Endodermal cell (in vitro differentiated cells): Measurements from ENCODE around the gene TCF12. TPM values are rescaled to one million over a fixed set of nuclear protein-coding genes. Genes with fewer than 3 reads are reported as not detected.

Experiments
- DNase-seq: peaks from one replicate; pipeline ENCODE4 v3.0.0-alpha.2; 2017
- H3K27ac ChIP-seq: 2 replicates; pipeline ENCODE4 v1.5.1; 2013; ENCODE audit warnings: mild to moderate bottlenecking, low read depth, low read length, moderate library complexity
- H3K27me3 ChIP-seq: 2 replicates; pipeline ENCODE4 v1.6.1; 2013; ENCODE audit warnings: mild to moderate bottlenecking, low read length, moderate library complexity; ENCODE audit not compliant: insufficient read depth, control insufficient read depth, poor library complexity, severe bottlenecking
- H3K36me3 ChIP-seq: 2 replicates; pipeline ENCODE4 v1.7.0; 2013; ENCODE audit warnings: mild to moderate bottlenecking, low read length, moderate library complexity; ENCODE audit not compliant: control insufficient read depth, insufficient read depth
- H3K4me1 ChIP-seq: one replicate; pipeline ENCODE4 v1.7.0; 2013; ENCODE audit warnings: low read length; ENCODE audit not compliant: control insufficient read depth, insufficient read depth
- H3K4me3 ChIP-seq: 2 replicates; pipeline ENCODE4 v1.5.1; 2013; ENCODE audit warnings: mild to moderate bottlenecking, low read length, moderate library complexity
- H3K9ac ChIP-seq: 2 replicates; pipeline ENCODE4 v1.6.1; 2013; ENCODE audit warnings: mild to moderate bottlenecking, low read length, moderate library complexity; ENCODE audit not compliant: poor library complexity, severe bottlenecking; ENCODE audit errors: extremely low read depth
- H3K9me3 ChIP-seq: 2 replicates; pipeline ENCODE4 v1.6.1; 2013; ENCODE audit warnings: mild to moderate bottlenecking, low read length, moderate library complexity; ENCODE audit not compliant: control insufficient read depth
- H3K27ac Mint-ChIP-seq: 2 replicates; pipeline ENCODE4 v1.8.0; 2020; ENCODE audit warnings: mixed read lengths
- H3K27me3 Mint-ChIP-seq: 2 replicates; pipeline ENCODE4 v1.8.0; 2021; ENCODE audit warnings: mild to moderate bottlenecking, mixed read lengths; ENCODE audit not compliant: insufficient read depth
- H3K36me3 Mint-ChIP-seq: 2 replicates; pipeline ENCODE4 v1.8.0; 2020; ENCODE audit warnings: low read depth, mixed read lengths
- H3K4me1 Mint-ChIP-seq: 2 replicates; pipeline ENCODE4 v1.8.0; 2020; ENCODE audit warnings: mixed read lengths
- H3K4me3 Mint-ChIP-seq: 2 replicates; pipeline ENCODE4 v1.8.0; 2020; ENCODE audit warnings: mild to moderate bottlenecking, moderate library complexity, mixed read lengths
- H3K9me3 Mint-ChIP-seq: 2 replicates; pipeline ENCODE4 v1.8.0; 2020; ENCODE audit warnings: mild to moderate bottlenecking, mixed read lengths
- WGBS, 2 experiments: methylation state at CpG; one replicate each; pipeline versions ENCODE4 v1.1.5 to v1.1.7; 2013; ENCODE audit warnings: missing lambda C conversion rate in 2 of 2, mixed read lengths in 1 of 2; ENCODE audit not compliant: insufficient coverage in 1 of 2, insufficient read length in 1 of 2; 5-methylcytosine and 5-hydroxymethylcytosine counted together
- total RNA-seq, 2 donors: library from RNA; stranded (reverse); fragmentation: NEBNext Ultra II Directional in 1 of 2; extraction: Animal tissue kit (Norgen Biotek cat#: 25700) in 1 of 2; gene quantifications; 2 replicates in 1 of 2; 3 replicates in 1 of 2; pipeline ENCODE4 v1.2.1, GENCODE V29; 2021
- TF ChIP-seq, protein P1 (sequence below): fragments of 200-600 bp; sonication (generic); conservative IDR thresholded peaks from 2 replicates; pipeline ENCODE4 v1.5.0; 2021; ENCODE audit warnings: antibody characterized with exemption, mild to moderate bottlenecking

TCF12 gene
- total RNA-seq, 2 donors from 2014 or later = 103 to 121 TPM

DNA sequence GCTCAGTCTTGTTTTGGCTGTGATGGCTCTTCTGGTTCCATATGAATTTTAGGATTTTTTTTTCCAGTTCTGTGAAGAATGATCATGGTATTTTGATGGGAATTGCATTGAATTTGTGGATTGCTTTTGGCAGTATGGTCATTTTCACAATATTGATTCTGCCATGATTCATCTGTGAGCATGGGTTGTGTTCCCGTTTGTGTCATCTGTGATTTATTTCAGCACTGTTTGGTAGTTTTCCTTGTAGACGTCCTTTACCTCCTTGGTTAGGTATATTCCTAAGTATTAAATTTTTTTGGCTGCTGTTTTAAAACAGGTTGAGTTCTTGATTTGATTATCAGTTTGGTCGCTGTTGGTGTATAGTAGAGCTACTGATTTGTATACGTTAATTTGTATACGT, 18.5 kb downstream of the TCF12 start:
- no peak overlapping the region for H3K27ac Mint-ChIP-seq
- 94 to 100% methylated on average over 3 to 5 of the region's 5 CpGs for WGBS, 2 experiments

DNA sequence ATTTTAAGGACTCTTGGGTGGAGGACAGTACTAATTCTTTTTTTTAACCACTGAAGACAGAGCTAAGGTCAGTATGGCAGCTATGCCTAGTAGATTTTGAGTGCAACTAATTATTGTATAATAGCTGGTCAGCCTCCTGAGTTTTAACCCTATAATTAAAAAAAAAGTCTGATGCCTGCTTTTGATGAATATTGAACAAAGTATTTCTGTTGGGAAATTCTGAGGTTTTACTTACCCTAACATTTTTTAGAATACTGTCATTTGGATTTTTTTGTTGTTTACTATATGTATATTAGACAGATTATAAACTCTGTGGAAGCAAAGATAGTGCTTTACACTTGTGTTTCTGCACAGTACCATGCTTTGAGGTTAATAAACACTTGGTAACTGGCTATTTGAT, 20.8 kb downstream of the TCF12 start:
- Histone ChIP-seq H3K36me3 (peaks cover 18% of the 10 kb centered on the region), H3K27ac (no peak overlapping the region), H3K27me3 (no peaks in the 10 kb centered on the region), H3K4me1 (peaks cover 4% of the 10 kb centered on the region), H3K9me3 (peaks cover 11% of the 10 kb centered on the region), H3K4me3 (no peak overlapping the region), H3K9ac (no peak overlapping the region)
- Mint-ChIP-seq H3K4me3 (no peak overlapping the region), H3K9me3 (peaks cover 11% of the 10 kb centered on the region), H3K36me3 (peaks cover 31% of the 10 kb centered on the region), H3K27me3 (no peaks in the 10 kb centered on the region), H3K27ac (no peak overlapping the region), H3K4me1 (peaks cover 22% of the 10 kb centered on the region)
- TF ChIP-seq, protein P1, sequence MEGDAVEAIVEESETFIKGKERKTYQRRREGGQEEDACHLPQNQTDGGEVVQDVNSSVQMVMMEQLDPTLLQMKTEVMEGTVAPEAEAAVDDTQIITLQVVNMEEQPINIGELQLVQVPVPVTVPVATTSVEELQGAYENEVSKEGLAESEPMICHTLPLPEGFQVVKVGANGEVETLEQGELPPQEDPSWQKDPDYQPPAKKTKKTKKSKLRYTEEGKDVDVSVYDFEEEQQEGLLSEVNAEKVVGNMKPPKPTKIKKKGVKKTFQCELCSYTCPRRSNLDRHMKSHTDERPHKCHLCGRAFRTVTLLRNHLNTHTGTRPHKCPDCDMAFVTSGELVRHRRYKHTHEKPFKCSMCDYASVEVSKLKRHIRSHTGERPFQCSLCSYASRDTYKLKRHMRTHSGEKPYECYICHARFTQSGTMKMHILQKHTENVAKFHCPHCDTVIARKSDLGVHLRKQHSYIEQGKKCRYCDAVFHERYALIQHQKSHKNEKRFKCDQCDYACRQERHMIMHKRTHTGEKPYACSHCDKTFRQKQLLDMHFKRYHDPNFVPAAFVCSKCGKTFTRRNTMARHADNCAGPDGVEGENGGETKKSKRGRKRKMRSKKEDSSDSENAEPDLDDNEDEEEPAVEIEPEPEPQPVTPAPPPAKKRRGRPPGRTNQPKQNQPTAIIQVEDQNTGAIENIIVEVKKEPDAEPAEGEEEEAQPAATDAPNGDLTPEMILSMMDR = no peak
- no peak for DNase-seq

More for the DNA sequence above, 18.5 kb downstream of the TCF12 start:
- no peak overlapping the region for H3K9ac ChIP-seq
- Mint-ChIP-seq H3K27me3 (no peaks in the 10 kb centered on the region), H3K4me3 (no peak overlapping the region), H3K4me1 (peaks cover 21% of the 10 kb centered on the region), H3K9me3 (peaks cover 11% of the 10 kb centered on the region), H3K36me3 (peaks cover 38% of the 10 kb centered on the region)
- H3K4me3 ChIP-seq = no peak overlapping the region
- no peak for DNase-seq
- no peaks in the 10 kb centered on the region for H3K27me3 ChIP-seq
- H3K36me3 ChIP-seq = peaks cover 22% of the 10 kb centered on the region
- H3K9me3 ChIP-seq = peaks cover 11% of the 10 kb centered on the region
- peaks cover 3% of the 10 kb centered on the region for H3K4me1 ChIP-seq
- TF ChIP-seq, protein P1 = no peak
- H3K27ac ChIP-seq = no peak overlapping the region

DNA sequence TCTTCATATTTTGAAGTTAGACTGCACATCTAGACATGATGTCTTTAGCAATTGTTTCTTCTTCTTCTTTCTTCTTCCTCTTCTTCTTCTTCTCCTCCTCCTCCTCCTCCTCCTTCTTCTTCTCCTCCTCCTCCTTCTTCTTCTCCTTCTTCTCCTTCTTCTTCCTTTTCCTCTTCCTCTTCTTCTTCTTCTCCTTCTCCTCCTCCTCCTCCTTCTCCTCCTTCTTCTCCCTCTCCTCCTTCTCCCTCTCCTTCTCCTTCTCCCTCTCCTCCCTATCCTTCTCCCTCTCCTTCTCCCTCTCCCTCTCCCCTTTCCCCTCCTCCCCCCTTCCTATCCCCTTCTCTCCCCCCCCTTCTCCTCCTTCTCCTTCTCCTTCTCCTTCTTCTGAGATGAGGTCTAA, 21.9 kb downstream of the TCF12 start:
- peaks cover 16% of the 10 kb centered on the region for H3K36me3 ChIP-seq
- peaks cover 11% of the 10 kb centered on the region for H3K9me3 ChIP-seq
- peaks cover 4% of the 10 kb centered on the region for H3K4me1 ChIP-seq
- H3K4me3 ChIP-seq = no peak overlapping the region
- TF ChIP-seq, protein P1 = no peak
- Mint-ChIP-seq H3K4me1 (peaks cover 22% of the 10 kb centered on the region), H3K27ac (no peak overlapping the region), H3K4me3 (no peak overlapping the region), H3K9me3 (peaks cover 11% of the 10 kb centered on the region), H3K36me3 (peaks cover 25% of the 10 kb centered on the region), H3K27me3 (no peaks in the 10 kb centered on the region)
- H3K27me3 ChIP-seq = no peaks in the 10 kb centered on the region
- no peak overlapping the region for H3K9ac ChIP-seq
- H3K27ac ChIP-seq = no peak overlapping the region
- no peak for DNase-seq
